Brain microvascular endothelial cell (primary cell): Measurements from ENCODE around the gene MRPL14.
"Not testable (repeated sequence)": the region's sequence is repeated elsewhere in the genome, so short reads cannot be mapped to it uniquely, and the experiment has no call there.

Experiments used
- DNase-seq: peaks from one replicate; pipeline ENCODE4 v3.0.0-alpha.2; 2020
- H3K27ac ChIP-seq: fragments of 250-450 bp; sonication (Bioruptor Pico); 2 replicates; pipeline ENCODE4 v1.5.1; 2020; ENCODE audit warnings: mild to moderate bottlenecking, moderate library complexity
- H3K27me3 ChIP-seq: fragments of 250-450 bp; sonication (Bioruptor Pico); replicated peaks from 2 replicates; pipeline ENCODE4 v1.5.1; 2020; ENCODE audit warnings: mild to moderate bottlenecking
- H3K36me3 ChIP-seq: fragments of 250-450 bp; sonication (Bioruptor Pico); replicated peaks from 2 replicates; pipeline ENCODE4 v1.5.1; 2020; ENCODE audit warnings: mild to moderate bottlenecking
- H3K4me3 ChIP-seq: 2 replicates; pipeline ENCODE4 v1.5.1; 2011; ENCODE audit warnings: low read depth, mild to moderate bottlenecking, control low read depth, low read length, moderate library complexity
- in situ Hi-C: cut with HindIII; loops from 2 replicates; pipeline ENCODE4 v1.10.0; 2017; ENCODE audit warnings: low sequenced_read_pairs, low pct_ligation_motif_present
- TF ChIP-seq, protein P1 (sequence below): IDR thresholded peaks from 2 replicates; pipeline ENCODE4 v1.5.1; 2011; ENCODE audit warnings: low read depth, mild to moderate bottlenecking, moderate library complexity, low read length, control low read depth, inconsistent platforms; ENCODE audit errors: missing control alignments

MRPL14 gene

GRCh38 chr6:44093750-44094402 is 33.4 kb downstream of the MRPL14 start:
- Histone ChIP-seq H3K36me3 (no peaks in the 10 kb centered on the region), H3K27me3 (no peaks in the 10 kb centered on the region), H3K27ac (no peak overlapping the region), H3K4me3 (no peak overlapping the region)
- in situ Hi-C loops: no loop called here
- TF ChIP-seq, protein P1, sequence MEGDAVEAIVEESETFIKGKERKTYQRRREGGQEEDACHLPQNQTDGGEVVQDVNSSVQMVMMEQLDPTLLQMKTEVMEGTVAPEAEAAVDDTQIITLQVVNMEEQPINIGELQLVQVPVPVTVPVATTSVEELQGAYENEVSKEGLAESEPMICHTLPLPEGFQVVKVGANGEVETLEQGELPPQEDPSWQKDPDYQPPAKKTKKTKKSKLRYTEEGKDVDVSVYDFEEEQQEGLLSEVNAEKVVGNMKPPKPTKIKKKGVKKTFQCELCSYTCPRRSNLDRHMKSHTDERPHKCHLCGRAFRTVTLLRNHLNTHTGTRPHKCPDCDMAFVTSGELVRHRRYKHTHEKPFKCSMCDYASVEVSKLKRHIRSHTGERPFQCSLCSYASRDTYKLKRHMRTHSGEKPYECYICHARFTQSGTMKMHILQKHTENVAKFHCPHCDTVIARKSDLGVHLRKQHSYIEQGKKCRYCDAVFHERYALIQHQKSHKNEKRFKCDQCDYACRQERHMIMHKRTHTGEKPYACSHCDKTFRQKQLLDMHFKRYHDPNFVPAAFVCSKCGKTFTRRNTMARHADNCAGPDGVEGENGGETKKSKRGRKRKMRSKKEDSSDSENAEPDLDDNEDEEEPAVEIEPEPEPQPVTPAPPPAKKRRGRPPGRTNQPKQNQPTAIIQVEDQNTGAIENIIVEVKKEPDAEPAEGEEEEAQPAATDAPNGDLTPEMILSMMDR: no peak
- no peak for DNase-seq

- no peak overlapping the region for H3K27ac ChIP-seq
- DNase-seq: no peak
- in situ Hi-C loops: no loop called here
- H3K27me3 ChIP-seq: no peaks in the 10 kb centered on the region
- no peak overlapping the region for H3K4me3 ChIP-seq
- TF ChIP-seq, protein P1: no peak
- no peaks in the 10 kb centered on the region for H3K36me3 ChIP-seq
Measured at GRCh38 chr6:44093066-44093465, 34.2 kb downstream of the MRPL14 start.

DNA sequence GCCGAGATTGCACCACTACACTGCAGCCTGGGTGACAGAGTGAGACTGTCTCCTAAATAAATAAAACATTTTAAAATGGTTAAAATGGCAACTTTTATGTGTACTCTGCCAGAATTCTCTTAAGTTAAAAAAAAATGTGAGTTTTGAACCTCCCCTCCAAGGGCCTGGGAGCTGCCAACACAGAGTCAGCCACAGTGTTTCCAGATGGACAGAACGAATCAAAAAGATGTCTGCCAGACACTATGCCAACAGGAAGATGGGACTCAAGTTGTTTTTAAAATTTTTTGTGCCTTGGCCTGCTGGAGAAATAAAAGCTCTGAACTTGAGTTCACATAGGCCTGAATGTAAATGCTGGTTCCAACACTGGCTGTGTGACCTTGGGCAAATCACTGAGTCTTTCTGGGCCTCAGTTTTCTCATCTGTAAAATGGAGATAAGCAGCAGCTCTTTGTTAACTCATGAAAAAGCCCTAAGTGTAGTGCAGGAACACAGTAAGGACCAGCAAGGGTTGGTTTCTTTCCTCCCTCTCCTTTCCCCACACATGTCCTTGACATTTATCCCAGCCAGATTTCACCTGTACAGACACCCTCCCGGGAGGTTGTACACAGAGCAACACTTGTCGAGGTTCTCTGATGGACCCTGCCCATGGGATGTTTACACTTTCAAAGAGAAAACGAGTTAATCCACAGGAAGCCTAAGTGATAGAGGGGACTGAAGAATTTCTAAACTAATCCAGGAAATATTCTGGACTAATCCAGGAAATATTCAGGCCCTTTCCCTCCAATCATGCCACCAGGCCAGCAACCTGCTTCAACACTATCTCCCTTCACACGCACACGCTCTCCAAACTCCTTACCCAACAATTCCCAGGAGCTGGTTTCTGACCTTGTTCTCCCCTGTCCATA is 35.0 kb downstream of the MRPL14 start:
- DNase-seq: no peak
- TF ChIP-seq, protein P1: no peak
- H3K4me3 ChIP-seq: no peak overlapping the region
- no peaks in the 10 kb centered on the region for H3K36me3 ChIP-seq
- in situ Hi-C loops: no loop called here
- H3K27ac ChIP-seq: no peak overlapping the region
- no peaks in the 10 kb centered on the region for H3K27me3 ChIP-seq

DNA sequence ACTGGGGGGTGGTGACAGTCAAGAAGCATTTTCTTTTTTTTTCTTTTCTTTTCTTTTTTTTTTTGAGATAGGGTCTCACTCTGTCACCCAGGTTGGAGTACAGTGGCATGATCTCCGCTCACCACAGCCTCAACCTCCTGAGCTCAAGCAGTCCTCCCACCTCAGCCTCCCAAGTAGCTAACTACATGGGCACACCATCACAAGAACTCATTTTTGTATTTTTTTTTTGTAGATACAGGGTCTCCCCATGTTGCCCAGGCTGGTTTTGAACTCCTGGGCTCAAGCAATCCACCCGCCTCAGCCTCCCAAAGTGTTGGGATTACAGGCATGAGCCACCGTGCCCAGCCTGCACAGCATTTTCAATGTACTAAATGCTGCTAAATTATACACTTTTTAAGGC is 35.9 kb downstream of the MRPL14 start:
- H3K4me3 ChIP-seq, H3K36me3 ChIP-seq, in situ Hi-C loops, H3K27me3 ChIP-seq, H3K27ac ChIP-seq, DNase-seq: not testable (repeated sequence)

GRCh38 chr6:44090465-44090864 is 36.8 kb downstream of the MRPL14 start:
- no peaks in the 10 kb centered on the region for H3K36me3 ChIP-seq
- no peak overlapping the region for H3K4me3 ChIP-seq
- no peak overlapping the region for H3K27ac ChIP-seq
- TF ChIP-seq, protein P1: no peak
- in situ Hi-C loops: no loop called here
- DNase-seq: no peak
- H3K27me3 ChIP-seq: no peaks in the 10 kb centered on the region

DNA sequence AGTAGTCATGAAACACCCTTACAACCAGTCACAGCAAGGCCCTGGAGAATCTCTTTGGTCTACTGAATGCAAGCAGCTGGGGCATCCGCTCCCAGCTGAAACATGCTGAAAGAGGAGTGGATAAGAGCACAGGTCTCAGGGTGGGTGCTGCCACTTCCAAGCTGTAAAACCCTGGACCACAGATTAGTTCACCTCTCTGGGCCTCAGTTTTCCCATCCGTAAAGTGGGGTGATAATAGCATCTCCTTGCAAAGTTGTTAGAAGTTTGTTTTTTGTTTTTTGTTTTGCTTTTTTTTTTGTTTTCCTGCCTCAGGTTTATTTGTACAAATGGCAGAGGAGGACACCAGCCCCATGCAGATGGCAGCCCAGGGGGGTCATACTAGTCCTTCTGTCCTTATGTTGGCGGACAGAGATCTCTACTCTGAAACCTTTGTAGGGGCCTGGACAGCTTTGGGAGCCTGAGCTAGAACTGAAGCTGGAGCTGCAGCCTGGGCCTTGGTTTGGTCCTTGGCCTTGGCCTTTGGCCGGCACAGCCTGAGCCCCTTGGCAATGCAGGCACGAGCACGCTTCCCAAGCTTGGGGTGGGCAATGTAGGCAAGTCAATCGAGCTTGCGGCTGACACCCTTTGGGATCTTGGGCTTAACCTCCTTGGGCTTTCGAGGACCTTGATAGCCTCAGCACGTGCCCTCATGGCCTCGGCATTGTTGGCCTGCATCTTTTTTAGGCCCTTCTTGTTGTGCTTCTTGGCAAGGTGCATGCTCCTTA is 38.2 kb downstream of the MRPL14 start:
- no peak for DNase-seq
- no peak overlapping the region for H3K27ac ChIP-seq
- no peaks in the 10 kb centered on the region for H3K27me3 ChIP-seq
- TF ChIP-seq, protein P1: no peak
- in situ Hi-C loops: no loop called here
- no peak overlapping the region for H3K4me3 ChIP-seq
- no peaks in the 10 kb centered on the region for H3K36me3 ChIP-seq
